IMR-90 (cell line): ENCODE data around the gene POGLUT2. TPM values are rescaled to one million over a fixed set of nuclear protein-coding genes. Genes with fewer than 3 reads are reported as not detected.

ENCODE experiments used
- ATAC-seq: fragments of 200-7000 bp; cut with Tn5 transposase; 2 replicates; pipeline ENCODE4 v1.9.1; 2020; ENCODE audit warnings: low read depth, mild to moderate bottlenecking, moderate library complexity
- BruUV-seq: library from RNA; stranded (reverse); fragments of 400-500 nt; replicated peaks from 2 replicates; lab custom pipeline; 2021; lab: Mats Ljungman, UMichigan
- CTCF ChIA-PET: fragments of 300-600 bp; formaldehyde crosslinking; extraction: SDS; loops from one replicate; lab custom pipeline; 2021; ENCODE audit warnings: antibody characterized with exemption; lab: Yijun Ruan, JAX
- POLR2A ChIA-PET: fragments of 300-600 bp; sonication (Branson Sonifier 250); formaldehyde crosslinking; loops from one replicate; lab custom pipeline; 2022; ENCODE audit warnings: antibody characterized with exemption; ENCODE audit not compliant: unreplicated experiment; lab: Charles Lee
- DNase-seq: peaks from one replicate; pipeline ENCODE4 v3.0.0; 2013
- H2AFZ ChIP-seq: replicated peaks from 2 replicates; pipeline ENCODE3; 2013; ENCODE audit warnings: low read length, mild to moderate bottlenecking; ENCODE audit not compliant: poor library complexity
- H2AK5ac ChIP-seq: 2 replicates; pipeline ENCODE4 v1.6.1; 2013; ENCODE audit warnings: low read depth, low read length, inconsistent platforms
- H2AK9ac ChIP-seq: replicated peaks from 2 replicates; pipeline ENCODE3; 2013; ENCODE audit warnings: mild to moderate bottlenecking, low read depth, low read length, moderate library complexity; ENCODE audit not compliant: poor library complexity
- H2BK120ac ChIP-seq: 2 replicates; pipeline ENCODE4 v1.6.1; 2013; ENCODE audit warnings: low read depth, low read length, inconsistent platforms
- H2BK15ac ChIP-seq: 3 replicates; pipeline ENCODE4 v1.6.1; 2013; ENCODE audit warnings: low read depth, low read length, inconsistent platforms
- H2BK20ac ChIP-seq: 2 replicates; pipeline ENCODE4 v1.6.1; 2013; ENCODE audit warnings: low read depth, mild to moderate bottlenecking, inconsistent platforms, low read length, moderate library complexity
- H2BK5ac ChIP-seq: 2 replicates; pipeline ENCODE4 v1.6.1; 2013; ENCODE audit warnings: mild to moderate bottlenecking, low read depth, low read length, inconsistent platforms; ENCODE audit not compliant: poor library complexity, severe bottlenecking
- H3K14ac ChIP-seq: replicated peaks from 2 replicates; pipeline ENCODE4 v1.6.1; 2013; ENCODE audit warnings: low read depth, low read length, inconsistent platforms
- H3K18ac ChIP-seq: 2 replicates; pipeline ENCODE4 v1.6.1; 2013; ENCODE audit warnings: low read depth, low read length, control low read depth
- H3K23ac ChIP-seq: 2 replicates; pipeline ENCODE4 v1.6.1; 2013; ENCODE audit warnings: low read depth, low read length, inconsistent platforms
- H3K27ac ChIP-seq: 2 replicates; pipeline ENCODE4 v1.5.1; 2013; ENCODE audit warnings: mild to moderate bottlenecking, control low read depth, low read length; ENCODE audit not compliant: insufficient read depth
- H3K27me3 ChIP-seq: 2 replicates; pipeline ENCODE4 v1.6.1; 2013; ENCODE audit warnings: low read length; ENCODE audit not compliant: control insufficient read depth, insufficient read depth
- H3K36me3 ChIP-seq: 2 replicates; pipeline ENCODE4 v1.6.1; 2013; ENCODE audit warnings: low read length, mixed read lengths; ENCODE audit not compliant: control insufficient read depth, insufficient read depth
- H3K4ac ChIP-seq: 2 replicates; pipeline ENCODE4 v1.6.1; 2013; ENCODE audit warnings: low read depth, low read length, inconsistent platforms
- H3K4me1 ChIP-seq: 2 replicates; pipeline ENCODE4 v1.6.1; 2013; ENCODE audit warnings: low read length, mixed read lengths; ENCODE audit not compliant: control insufficient read depth, insufficient read depth
- H3K4me2 ChIP-seq: 2 replicates; pipeline ENCODE4 v1.6.1; 2013; ENCODE audit warnings: low read depth, mild to moderate bottlenecking, control low read depth, low read length, moderate library complexity
- H3K4me3 ChIP-seq: 2 replicates; pipeline ENCODE4 v1.5.1; 2013; ENCODE audit warnings: low read depth, mild to moderate bottlenecking, control low read depth, low read length, moderate library complexity; ENCODE audit not compliant: insufficient read depth
- H3K56ac ChIP-seq: 2 replicates; pipeline ENCODE4 v1.6.1; 2013; ENCODE audit warnings: low read length, inconsistent platforms; ENCODE audit not compliant: insufficient read depth; ENCODE audit errors: extremely low read depth
- H3K79me1 ChIP-seq, 2 experiments: 2 replicates each; pipeline ENCODE4 v1.6.1; 2013; ENCODE audit warnings: low read length in 2 of 2, inconsistent platforms in 1 of 2, low read depth in 1 of 2
- H3K9ac ChIP-seq: 2 replicates; pipeline ENCODE4 v1.6.1; 2013; ENCODE audit warnings: low read depth, low read length, control low read depth
- H3K9me1 ChIP-seq: 2 replicates; pipeline ENCODE4 v1.6.1; 2013; ENCODE audit warnings: low read length, inconsistent platforms; ENCODE audit not compliant: insufficient read depth
- H3K9me3 ChIP-seq: 2 replicates; pipeline ENCODE4 v1.6.1; 2013; ENCODE audit warnings: low read length; ENCODE audit not compliant: control insufficient read depth, insufficient read depth
- H4K20me1 ChIP-seq: 2 replicates; pipeline ENCODE4 v1.6.1; 2013; ENCODE audit warnings: low read length, inconsistent platforms; ENCODE audit not compliant: insufficient read depth
- H4K5ac ChIP-seq: 2 replicates; pipeline ENCODE4 v1.6.1; 2013; ENCODE audit warnings: mild to moderate bottlenecking, low read depth, low read length, control low read depth
- H4K8ac ChIP-seq, 2 experiments: 2 replicates each; pipeline ENCODE4 v1.6.1; 2013; ENCODE audit warnings: low read depth in 2 of 2, low read length in 2 of 2, control low read depth in 1 of 2, inconsistent platforms in 1 of 2
- H4K91ac ChIP-seq: 2 replicates; pipeline ENCODE4 v1.6.1; 2013; ENCODE audit warnings: low read depth, low read length, inconsistent platforms; ENCODE audit not compliant: insufficient read depth
- CEBPB ChIP-seq: IDR thresholded peaks from 2 replicates; pipeline ENCODE4 v1.6.1; 2012; ENCODE audit warnings: low read depth, low read length, improper control_type of control experiment
- ELK1 ChIP-seq: fragments of 150-350 bp; IDR thresholded peaks from 2 replicates; pipeline ENCODE4 v1.6.1; 2016; ENCODE audit warnings: low read depth, mild to moderate bottlenecking, low read length, moderate library complexity, borderline replicate concordance
- FOS ChIP-seq: fragments of 150-350 bp; IDR thresholded peaks from 2 replicates; pipeline ENCODE4 v1.6.1; 2016; ENCODE audit warnings: low read depth, low read length
- NFE2L2 ChIP-seq: fragments of 150-350 bp; IDR thresholded peaks from 2 replicates; pipeline ENCODE4 v1.6.1; 2016; ENCODE audit warnings: low read depth, mild to moderate bottlenecking, low read length
- RAD21 ChIP-seq: IDR thresholded peaks from 2 replicates; pipeline ENCODE4 v1.6.1; 2012; ENCODE audit warnings: low read length, improper control_type of control experiment
- RFX5 ChIP-seq: IDR thresholded peaks from 2 replicates; pipeline ENCODE4 v1.8.0; 2012; ENCODE audit warnings: low read depth, mild to moderate bottlenecking, low read length, moderate library complexity
- WGBS, 2 experiments: methylation state at CpG; one replicate each; pipeline versions ENCODE4 v1.1.5 to v1.1.7; 2013; ENCODE audit warnings: missing lambda C conversion rate in 2 of 2; ENCODE audit not compliant: insufficient read length in 1 of 2; ENCODE audit errors: extremely low coverage in 2 of 2; 5-methylcytosine and 5-hydroxymethylcytosine counted together
- dilution Hi-C: fragments of 300-500 bp; cut with HindIII; formaldehyde crosslinking; loops from one replicate; pipeline ENCODE4 v1.14.3; 2018; ENCODE audit warnings: low sequenced_read_pairs; ENCODE audit not compliant: unreplicated experiment
- in situ Hi-C: fragments of 300-500 bp; cut with MboI; formaldehyde crosslinking; loops from 3 replicates; pipeline ENCODE4 v1.14.3; 2019; ENCODE audit warnings: low sequenced_read_pairs, inconsistent platforms, mixed read lengths
- intact Hi-C: fragments of 100-400 bp; cut with micrococcal nuclease; formaldehyde crosslinking; loops from 2 replicates; pipeline ENCODE4 v1.10.0; 2022
- polyA plus RNA-seq, 3 experiments: library from polyadenylated mRNA; depleted of rRNA; stranded (reverse); fragments of >200 nt; gene quantifications; 2 replicates each; pipeline ENCODE4 v1.2.3, GENCODE V29; 2012; ENCODE audit warnings: low replicate concordance in 1 of 3
- total RNA-seq: library from RNA; depleted of rRNA; stranded (reverse); fragments of >200 nt; gene quantifications from 2 replicates; pipeline ENCODE4 v1.2.3, GENCODE V29; 2012

POGLUT2 gene
- total and polyA plus RNA-seq, 2 of the 4 experiments (the other 2 are of a cell fraction) = 10.6 to 14.3 TPM

DNA sequence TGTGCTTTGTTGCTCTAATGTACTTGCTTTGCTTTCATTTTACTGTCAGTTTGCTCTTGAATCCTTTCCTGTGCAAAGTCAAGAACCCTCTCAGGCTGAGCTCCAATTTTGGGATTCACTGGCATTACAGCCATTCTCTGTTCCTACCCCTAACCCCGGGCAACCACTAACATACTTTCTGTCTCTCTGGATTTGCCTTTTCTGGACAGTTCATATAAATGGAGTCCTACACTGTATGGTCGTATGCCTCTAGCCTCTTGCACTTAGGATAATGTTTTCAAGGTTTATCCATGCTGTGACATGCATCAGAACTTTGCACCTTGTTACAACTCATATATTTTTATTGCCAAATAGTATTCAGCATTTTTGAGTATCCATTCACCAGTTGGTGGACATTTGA is 22.5 kb downstream of the POGLUT2 start:
- no peak overlapping the region for H3K56ac ChIP-seq
- no peak overlapping the region for H3K4me2 ChIP-seq
- no peak overlapping the region for H2BK5ac ChIP-seq
- no peak for DNase-seq
- H2AK9ac ChIP-seq = no peak overlapping the region
- ATAC-seq = no peak
- peaks cover 2% of the 10 kb centered on the region; the same call in 1 of the 2 replicates for H3K4me1 ChIP-seq
- in situ Hi-C loops (no loop called here), dilution Hi-C loops (no loop called here), intact Hi-C loops (no loop called here)
- no peaks in the 10 kb centered on the region for H3K9me3 ChIP-seq
- no peaks in the 10 kb centered on the region; the same call in 1 of the 2 replicates for H4K20me1 ChIP-seq
- H3K27ac ChIP-seq = no peak overlapping the region
- H2AFZ ChIP-seq = no peak overlapping the region
- ChIA-PET CTCF (no interaction called here), POLR2A (interaction anchor here (0.6 kb wide), 1 partner anchor 127 kb away, joined by 5 read pairs; no protein-coding TSS in a partner anchor)
- no peak for TF ChIP-seq CEBPB
- TF ChIP-seq FOS = no peak
- no peak for TF ChIP-seq RAD21
- no peak for TF ChIP-seq ELK1
- no peak for TF ChIP-seq NFE2L2
- TF ChIP-seq RFX5 = no peak
- H2AK5ac ChIP-seq = no peak overlapping the region
- no peak overlapping the region for H4K8ac ChIP-seq
- no peak overlapping the region for H4K5ac ChIP-seq
- 100% methylated on average over 1 of the region's 2 CpGs; no CpG with 5 or more reads in 1 of the 2 experiments for WGBS, 2 experiments
- H2BK120ac ChIP-seq = no peak overlapping the region
- peaks cover 4% of the 10 kb centered on the region; the same call in 1 of the 2 replicates for H3K9me1 ChIP-seq
- H3K79me1 ChIP-seq = peaks cover 9 to 18% of the 10 kb centered on the region in 2 experiments
- H3K4ac ChIP-seq = no peak overlapping the region
- no peak overlapping the region for H2BK20ac ChIP-seq
- no peak overlapping the region for H3K4me3 ChIP-seq
- H3K18ac ChIP-seq = no peak overlapping the region
- no TSS peak for BruUV-seq
- no peak overlapping the region for H2BK15ac ChIP-seq
- H3K27me3 ChIP-seq = no peaks in the 10 kb centered on the region
- no peaks in the 10 kb centered on the region for H3K36me3 ChIP-seq
- no peak overlapping the region for H3K23ac ChIP-seq
- H3K14ac ChIP-seq = no peak overlapping the region
- H3K9ac ChIP-seq = no peak overlapping the region
- no peak overlapping the region for H4K91ac ChIP-seq
